ENCODE data around the gene SPATA31A6.
"Not testable (repeated sequence)": the region's sequence is repeated elsewhere in the genome, so short reads cannot be mapped to it uniquely, and the experiment has no call there.

Gene SPATA31A6

GRCh38 chr9:42183359-42183758 lies at the start of gene SPATA31A6:
Gene SPATA31A6 (plus strand): TSS chr9:42183659. CDS start chr9:42183688, 29 bp downstream.
- DNase-seq (ENCODE audit: low read depth in 2 of 2) = not testable (repeated sequence)

DNA sequence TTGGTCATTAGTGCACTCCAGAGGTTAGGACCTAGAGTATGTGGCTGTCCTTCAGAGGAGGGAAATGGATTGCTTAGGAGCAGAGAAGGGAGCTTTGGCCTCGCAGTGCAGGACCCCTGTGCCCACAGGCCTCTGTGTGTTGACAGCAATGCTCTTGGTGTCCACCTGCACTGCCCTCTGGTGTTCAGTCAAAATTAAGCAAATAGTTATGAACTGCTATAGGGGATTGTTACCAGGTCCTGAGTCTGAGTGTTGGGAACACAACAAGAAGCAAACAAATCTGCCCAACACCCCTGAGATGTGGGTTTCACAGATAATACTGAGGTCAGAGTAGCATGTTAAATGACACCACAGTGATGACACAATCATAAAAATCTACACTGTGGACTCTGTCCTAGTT lies 23.2 kb upstream of the SPATA31A6 start:
- DNase-seq (ENCODE audit: low read depth in 2 of 2) = not testable (repeated sequence)

DNA sequence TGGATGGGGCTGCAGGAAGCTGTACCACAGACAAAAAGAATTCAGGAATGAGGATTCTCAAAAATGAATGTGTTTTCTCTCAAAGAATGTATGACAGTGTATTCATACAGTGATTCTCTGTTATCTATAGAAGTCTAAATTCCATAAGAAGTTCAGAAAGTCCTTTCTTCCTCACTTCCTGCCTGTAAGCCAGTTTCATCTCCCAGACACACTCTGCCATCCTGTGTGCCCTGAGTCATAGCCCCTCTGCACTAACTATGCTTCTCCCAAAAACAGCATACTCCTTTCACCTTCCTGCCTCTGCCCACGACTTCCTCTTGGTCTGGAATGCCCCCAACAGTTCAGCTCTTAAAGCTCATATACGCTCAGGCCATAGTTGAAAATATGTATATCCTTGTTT lies 36.4 kb downstream of the SPATA31A6 start:
- not testable (repeated sequence) for DNase-seq (ENCODE audit: low read depth in 2 of 2)

DNA sequence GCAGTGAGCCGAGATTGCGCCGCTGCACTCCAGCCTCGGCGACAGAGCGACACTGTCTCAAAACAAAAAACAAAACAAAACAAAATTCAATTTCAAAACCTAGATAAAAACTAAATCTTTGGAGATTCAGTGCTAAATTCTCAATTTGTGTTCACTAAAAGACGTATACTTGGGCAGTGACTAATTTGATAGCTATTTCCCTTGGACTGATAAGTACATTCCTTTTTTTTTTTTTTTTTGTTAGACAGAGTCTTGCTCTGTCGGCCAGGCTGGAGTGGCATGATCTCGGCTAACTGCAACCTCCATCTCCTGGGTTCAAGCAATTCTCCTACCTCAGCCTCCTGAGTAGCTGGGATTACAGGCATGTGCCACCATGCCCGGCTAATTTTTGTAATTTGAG lies 39.8 kb downstream of the SPATA31A6 start:
- DNase-seq (ENCODE audit: low read depth in 2 of 2) = not testable (repeated sequence)

- not testable (repeated sequence) for DNase-seq (ENCODE audit: low read depth in 2 of 2)
These were observed 49.6 kb downstream of the SPATA31A6 start for GRCh38 chr9:42233031-42233430.

DNA sequence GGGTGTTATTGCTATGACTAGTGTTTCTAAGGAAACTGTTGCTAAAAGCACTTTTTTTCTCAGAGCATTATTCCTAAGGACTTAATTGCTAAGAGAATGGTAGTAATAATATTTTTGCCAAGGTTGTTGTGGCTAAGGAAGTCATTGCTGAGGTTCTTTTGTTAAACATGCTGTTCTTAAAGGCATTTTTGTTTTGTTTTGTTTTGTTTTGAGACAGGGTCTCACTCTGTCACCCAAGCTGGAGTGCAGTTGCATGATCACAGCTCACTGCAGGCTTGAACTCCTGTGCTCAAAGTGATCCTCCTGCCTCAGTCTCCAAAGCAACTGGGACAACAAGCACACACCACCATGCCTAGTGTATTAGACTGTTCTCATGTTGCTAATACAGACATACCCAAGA lies 51.2 kb downstream of the SPATA31A6 start:
- DNase-seq (ENCODE audit: low read depth in 2 of 2) = not testable (repeated sequence)

DNA sequence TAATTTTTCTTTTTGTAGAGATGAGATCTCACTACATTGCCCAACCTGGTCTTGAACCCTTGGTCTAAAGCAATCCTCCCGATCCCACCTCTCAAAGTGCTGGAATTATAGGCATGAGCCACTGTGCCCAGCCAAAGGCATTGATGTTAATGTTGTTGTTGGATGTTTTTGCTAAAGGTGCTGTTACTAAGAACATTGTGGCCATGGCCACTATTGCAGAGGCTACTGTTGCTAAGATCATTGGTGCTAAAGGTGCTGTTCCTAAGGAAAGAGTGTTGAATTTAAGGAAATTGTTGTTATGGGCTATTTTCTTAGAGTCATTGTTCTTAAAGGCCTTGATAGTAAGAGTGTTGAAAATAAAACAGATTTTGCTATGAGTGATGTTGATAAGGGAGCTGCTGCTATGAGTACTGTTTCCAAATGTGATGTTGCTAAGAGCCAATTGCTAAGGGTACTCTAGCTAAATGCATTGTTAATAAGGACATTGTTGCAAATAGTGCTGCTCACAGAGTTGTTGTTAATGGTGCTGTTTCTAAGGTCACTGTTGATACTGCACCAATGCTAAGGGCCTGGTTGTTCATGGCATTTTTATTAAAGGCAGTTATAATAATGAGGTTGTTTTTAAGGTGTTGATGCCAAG lies 52.0 kb downstream of the SPATA31A6 start:
- DNase-seq (ENCODE audit: low read depth in 2 of 2) = not testable (repeated sequence)

- DNase-seq (ENCODE audit: low read depth in 2 of 2) = not testable (repeated sequence)
These were observed 52.6 kb downstream of the SPATA31A6 start for GRCh38 chr9:42236097-42236496.

DNA sequence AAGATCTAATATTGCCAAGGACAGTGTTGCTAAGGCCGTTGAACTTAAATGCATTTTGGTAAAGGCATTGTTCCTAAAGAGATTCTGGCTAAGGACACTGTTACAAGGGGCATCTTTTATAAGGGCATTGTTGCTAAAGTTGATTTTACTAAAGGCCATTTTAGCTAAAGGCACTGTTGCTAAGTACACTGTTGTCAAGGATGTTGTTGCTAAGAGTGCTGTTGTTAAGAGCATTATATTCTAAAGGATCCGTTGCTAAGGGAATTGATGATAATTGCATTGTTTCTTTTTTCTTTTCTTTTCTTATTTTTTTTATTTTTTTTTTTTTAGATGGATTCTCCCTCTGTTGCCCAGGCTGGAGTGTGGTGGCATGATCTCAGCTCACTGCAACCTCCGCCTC lies 53.9 kb downstream of the SPATA31A6 start:
- DNase-seq (ENCODE audit: low read depth in 2 of 2) = not testable (repeated sequence)

GRCh38 chr9:42238862-42239261 lies 55.4 kb downstream of the SPATA31A6 start:
- DNase-seq (ENCODE audit: low read depth in 2 of 2) = not testable (repeated sequence)
